NCI-H82 (cell line): ENCODE data around the gene SMG1.

Experiments used
- DNase-seq: peaks from one replicate; lab custom pipeline; 2025; lab: John Stamatoyannopoulos, UW

SMG1 gene

DNA sequence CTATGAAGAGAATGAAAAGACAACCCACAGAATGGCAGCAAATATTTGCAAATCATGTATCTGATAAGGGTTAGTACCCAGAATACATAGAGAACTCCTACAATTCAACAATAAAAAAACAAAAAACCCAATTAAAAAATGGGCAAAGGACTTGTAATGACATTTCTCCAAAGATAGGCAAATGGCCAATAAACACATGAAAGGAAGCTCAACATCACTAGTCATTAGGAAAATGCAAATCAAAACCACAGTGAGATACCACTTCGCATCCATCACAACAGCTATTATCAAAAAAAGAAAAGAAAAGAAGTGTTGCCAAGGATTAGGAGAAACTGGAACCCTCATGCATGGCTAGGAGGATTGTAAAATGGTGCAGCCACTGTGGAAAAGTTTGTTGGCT, 79.8 kb downstream of the SMG1 start:
- no peak for DNase-seq

- DNase-seq = no peak
Measured at GRCh38 chr16:18842565-18842964, 83.6 kb downstream of the SMG1 start.

GRCh38 chr16:18841833-18842525, 84.2 kb downstream of the SMG1 start:
- DNase-seq = no peak

DNA sequence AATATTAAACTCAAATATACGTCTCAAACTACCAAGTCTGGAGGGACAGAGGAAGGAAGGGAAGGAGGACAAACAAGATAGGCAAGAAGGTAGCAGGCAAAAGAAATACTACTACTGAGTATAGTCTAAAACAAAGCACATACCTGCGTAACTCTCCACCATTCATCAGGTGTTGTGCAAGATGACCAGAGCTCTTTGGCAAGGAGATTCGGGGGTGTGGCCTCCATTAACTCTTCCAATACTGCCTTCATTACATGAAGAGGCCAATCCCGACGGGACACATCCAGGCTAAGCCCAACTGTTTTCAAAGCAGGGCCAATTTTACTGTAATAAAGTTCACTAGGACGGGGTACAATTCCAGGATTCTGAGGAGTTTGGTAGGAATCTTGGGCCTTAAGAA, 86.7 kb downstream of the SMG1 start:
- DNase-seq = no peak

- DNase-seq = no peak
Measured at GRCh38 chr16:18836702-18837101, 89.5 kb downstream of the SMG1 start.

- no peak for DNase-seq
Measured at GRCh38 chr16:18834864-18835263, 91.3 kb downstream of the SMG1 start.

DNA sequence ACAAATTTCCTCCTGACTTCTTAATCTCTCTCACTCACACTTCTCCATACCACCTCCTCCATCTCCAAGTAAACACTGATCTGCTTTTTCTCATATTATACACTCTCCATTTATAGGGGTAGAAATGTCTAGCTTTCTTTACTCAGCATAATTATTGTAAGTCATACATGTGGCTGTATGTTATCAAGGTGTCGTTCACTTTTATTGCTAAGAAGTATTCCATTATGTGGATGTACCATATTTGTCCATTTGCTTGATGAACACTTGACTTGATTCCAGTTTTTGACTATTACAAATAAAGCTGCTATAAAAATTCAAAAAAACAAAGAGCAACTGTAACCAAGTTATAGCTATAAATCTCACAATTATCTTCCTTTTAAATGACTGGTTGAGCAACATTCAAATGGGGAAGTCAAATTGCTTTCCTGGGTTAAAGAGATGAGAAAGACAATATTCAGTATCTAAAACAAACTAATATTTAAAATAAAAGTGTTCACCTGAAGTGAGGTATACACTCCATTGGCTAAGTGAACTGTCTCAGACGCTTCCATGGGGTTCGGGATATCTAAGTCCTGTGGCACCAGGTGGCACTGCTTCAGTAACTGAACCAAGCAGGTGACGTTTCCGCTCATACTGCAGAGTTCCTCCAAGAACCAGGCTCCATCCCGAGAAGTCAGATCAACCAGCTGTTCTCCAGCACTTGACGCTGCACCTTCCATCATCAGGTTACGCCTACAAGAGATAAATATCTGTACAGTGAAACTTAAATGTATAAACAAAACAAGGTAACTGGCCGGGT, 92.3 kb downstream of the SMG1 start:
- DNase-seq = no peak

GRCh38 chr16:18832613-18833012, 93.6 kb downstream of the SMG1 start:
- no peak for DNase-seq

GRCh38 chr16:18832006-18832405, 94.2 kb downstream of the SMG1 start:
- DNase-seq = peak; percentile 11

DNA sequence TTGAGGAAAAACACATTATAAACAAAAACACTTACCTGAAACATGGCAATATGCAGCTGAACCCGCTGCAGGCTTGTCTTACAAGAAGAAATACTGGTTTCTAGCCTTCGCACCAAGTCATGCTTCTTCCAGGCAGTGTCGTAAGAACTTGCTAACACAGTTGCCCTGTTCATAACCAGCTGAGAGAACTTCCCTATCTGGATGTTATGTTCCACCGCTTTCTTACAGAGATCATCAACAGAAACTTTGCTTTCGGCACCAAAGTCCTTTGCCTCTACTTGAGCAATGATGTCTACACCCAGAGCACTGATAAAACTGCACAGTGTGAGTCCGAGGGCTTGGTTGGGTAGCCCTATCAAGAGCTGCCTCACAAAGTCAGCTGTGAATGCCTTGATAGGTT, 97.0 kb downstream of the SMG1 start:
- DNase-seq = no peak

GRCh38 chr16:18827890-18828289, 98.3 kb downstream of the SMG1 start:
- no peak for DNase-seq

DNA sequence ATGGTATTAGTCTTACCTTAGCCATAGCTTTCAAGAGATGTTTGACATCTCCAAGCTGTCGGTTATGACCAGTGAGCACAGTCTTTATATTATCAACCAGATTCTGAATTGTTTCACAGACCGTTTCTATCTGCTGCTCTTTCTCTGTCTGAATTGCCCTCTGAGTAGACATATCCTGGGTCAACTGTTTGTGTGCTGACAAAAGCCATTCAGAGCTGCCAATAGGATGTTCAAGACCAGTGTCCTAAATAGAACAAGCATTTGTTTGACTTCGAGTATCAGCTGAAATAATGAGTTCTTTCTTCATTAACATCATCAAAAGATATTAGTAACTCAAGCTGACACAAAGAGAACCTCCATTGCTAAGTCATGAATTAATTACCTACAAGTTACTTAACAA, 109.9 kb downstream of the SMG1 start:
- DNase-seq = no peak

GRCh38 chr16:18811925-18812324, 114.3 kb downstream of the SMG1 start:
- no peak for DNase-seq

DNA sequence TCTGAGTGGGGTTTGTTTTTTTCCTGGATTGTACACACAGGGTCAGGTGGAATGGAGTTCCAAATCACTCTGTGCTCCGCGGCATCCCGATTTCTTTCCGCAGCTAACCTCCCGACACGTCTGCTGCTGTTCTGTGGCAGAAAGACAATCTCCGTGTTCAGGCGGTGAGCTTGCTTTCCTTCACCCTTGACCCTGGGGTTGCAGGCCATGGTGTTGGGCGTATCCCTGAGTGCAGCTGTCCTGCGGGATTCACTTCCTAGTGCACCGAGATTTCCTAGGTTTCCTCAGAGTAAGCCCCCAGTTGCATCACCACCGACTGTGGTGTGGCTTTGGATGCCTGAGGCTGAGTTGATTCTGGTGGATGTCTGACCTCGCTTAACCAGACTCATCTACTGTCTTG, 117.0 kb downstream of the SMG1 start:
- no peak for DNase-seq

- DNase-seq = no peak
Measured at GRCh38 chr16:18805257-18805773, 120.9 kb downstream of the SMG1 start.

- DNase-seq = peak; percentile 58
Measured at GRCh38 chr16:18804540-18804939, 121.7 kb downstream of the SMG1 start.

DNA sequence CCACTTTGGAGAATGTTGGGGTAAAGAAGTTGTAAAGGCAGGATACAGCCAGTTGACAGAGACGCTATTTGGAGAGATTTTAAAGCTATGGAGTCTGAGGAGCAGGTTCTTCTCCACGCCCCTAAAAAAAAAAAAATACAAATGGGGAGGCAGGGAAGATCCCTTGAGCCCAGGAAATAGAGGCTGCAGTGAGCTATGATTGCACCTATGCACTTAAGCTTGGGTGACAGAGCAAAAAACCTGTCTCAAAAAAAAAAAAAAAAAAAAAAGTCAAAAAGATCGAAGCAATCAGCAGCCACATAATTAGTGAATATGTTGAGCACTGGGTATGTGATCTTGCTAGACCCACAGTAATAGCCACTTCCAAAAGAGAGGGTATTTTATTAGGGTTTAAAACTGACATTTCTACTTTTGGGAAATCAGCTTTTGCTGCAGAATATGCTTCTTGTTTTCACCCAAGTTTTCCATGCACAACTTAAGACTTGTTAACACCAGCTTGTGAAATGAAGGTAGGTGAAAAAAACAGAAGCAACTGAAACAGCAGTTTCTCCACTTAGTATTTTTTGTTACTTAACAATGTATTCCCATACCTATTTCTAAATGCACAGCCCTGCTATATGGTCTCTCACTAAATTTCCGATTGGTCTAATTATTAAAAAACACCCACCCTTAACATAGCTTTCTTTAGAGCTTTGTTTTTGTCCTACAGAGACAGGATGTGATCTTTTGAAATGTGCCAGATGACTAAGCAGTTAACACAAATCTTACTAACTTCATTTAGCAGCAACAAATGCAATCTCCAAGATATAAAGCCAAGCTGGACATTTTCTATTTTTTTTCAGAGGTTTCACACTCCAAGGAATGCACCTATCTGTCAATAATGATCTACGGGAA, 122.4 kb downstream of the SMG1 start:
- DNase-seq = no peak

DNA sequence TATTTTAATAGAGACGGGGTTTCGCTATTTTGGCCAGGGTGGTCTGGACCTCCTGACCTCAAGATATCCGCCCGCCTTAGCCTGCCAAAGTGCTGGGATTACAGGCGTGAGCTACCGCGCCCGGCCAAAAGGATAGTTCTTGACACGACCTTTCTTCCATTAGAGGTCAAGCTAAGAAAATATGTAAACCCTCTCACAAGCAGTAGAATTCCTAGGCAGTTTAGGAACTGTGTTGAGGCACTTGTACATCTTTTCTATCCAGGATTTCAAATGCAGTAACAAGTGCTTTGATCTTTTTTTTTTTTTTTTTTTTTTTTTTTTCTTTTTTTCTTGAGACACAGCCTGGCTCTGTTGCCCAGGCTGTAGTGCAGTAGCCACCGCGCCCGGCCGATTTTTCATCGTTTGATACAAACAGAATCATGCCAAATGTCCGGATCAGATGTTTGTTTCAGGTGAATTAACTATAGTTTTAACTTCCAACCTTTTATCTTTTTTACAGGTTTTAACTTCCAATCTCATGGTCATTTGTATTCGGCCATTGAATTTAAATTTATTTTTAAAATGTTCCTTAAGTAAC, 123.4 kb downstream of the SMG1 start:
- no peak for DNase-seq

- peak; percentile 100 for DNase-seq
Measured at GRCh38 chr16:18801145-18801972, 124.8 kb downstream of the SMG1 start, which contains the start of gene ARL6IP1. Gene ARL6IP1, minus strand, starts transcription at chr16:18801549. Its CDS starts 83 bp downstream, at chr16:18801466.

DNA sequence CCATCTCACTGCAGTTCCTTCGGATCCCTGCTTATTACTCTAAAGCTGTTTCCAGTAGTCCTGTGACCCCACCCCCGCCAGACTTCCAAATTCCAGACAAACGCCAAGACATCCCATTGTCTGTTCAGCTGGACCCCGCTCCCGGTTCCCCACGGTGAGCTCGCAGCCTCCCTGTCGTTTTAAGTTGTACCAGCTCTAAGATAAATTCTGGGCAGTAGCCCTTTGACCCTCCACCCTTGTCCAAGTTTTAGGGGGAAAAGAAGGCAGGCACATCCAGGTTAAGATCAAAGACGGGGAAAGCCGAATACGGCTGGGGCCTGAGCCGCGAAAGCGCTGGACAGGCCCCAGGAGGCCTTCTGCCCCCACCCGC, 125.4 kb downstream of the SMG1 start:
- DNase-seq = peak; percentile 52

- DNase-seq = peak; percentile 69
Measured at GRCh38 chr16:18800293-18800692, 125.9 kb downstream of the SMG1 start.
